Activated CD4-positive, CD25-positive, alpha-beta regulatory T cell treated with anti-CD3 and anti-CD28 coated beads, Interleukin-2, amount 50 U/mL, for 16 hours (primary cell): ENCODE results near the gene TNS3.
"Not testable (repeated sequence)": the region's sequence is repeated elsewhere in the genome, so short reads cannot be mapped to it uniquely, and the experiment has no call there.

Source experiments
- DNase-seq: peaks from one replicate; pipeline ENCODE4 v3.0.0-alpha.2; 2020; ENCODE audit warnings: low read depth, low spot score

Gene TNS3

DNA sequence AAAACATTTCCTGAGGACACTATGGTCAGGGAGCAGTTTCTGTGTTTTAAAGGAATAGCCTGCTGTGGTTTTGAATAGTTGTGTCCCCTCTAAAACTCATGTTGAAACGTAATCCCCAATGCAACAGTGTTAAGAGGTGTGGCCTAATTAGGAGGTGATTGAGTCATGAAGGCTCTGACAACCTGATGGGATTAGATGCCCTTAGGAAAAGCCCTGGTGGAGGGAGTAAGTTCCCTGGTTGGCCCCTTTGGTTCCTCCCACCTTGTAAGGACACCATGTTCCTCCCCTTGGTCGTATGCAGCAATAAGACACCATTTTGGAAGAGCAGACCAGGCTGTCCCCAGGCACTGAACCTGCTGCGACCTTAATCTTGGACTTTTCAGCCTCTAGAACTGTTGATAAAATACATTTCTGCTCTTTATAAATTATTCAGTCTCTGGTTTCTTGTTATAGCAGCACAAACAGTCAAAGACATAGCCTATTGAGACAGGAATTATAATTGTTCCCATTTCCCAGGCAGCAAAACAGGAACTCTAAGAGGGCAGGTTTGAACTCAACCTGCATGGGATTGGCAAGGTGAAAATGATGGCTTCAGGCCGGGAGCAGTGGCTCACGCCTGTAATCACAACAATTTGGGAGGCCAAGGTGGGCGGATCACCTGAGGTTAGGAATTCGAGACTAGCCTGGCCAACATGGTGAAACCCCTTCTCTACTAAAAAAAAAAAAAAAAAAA lies 20.5 kb upstream of the TNS3 start:
- DNase-seq = no peak

- DNase-seq = no peak
These were observed 20.0 kb upstream of the TNS3 start for GRCh38 chr7:47601881-47602249.

- no peak for DNase-seq
These were observed 19.4 kb upstream of the TNS3 start for GRCh38 chr7:47601119-47601880.

DNA sequence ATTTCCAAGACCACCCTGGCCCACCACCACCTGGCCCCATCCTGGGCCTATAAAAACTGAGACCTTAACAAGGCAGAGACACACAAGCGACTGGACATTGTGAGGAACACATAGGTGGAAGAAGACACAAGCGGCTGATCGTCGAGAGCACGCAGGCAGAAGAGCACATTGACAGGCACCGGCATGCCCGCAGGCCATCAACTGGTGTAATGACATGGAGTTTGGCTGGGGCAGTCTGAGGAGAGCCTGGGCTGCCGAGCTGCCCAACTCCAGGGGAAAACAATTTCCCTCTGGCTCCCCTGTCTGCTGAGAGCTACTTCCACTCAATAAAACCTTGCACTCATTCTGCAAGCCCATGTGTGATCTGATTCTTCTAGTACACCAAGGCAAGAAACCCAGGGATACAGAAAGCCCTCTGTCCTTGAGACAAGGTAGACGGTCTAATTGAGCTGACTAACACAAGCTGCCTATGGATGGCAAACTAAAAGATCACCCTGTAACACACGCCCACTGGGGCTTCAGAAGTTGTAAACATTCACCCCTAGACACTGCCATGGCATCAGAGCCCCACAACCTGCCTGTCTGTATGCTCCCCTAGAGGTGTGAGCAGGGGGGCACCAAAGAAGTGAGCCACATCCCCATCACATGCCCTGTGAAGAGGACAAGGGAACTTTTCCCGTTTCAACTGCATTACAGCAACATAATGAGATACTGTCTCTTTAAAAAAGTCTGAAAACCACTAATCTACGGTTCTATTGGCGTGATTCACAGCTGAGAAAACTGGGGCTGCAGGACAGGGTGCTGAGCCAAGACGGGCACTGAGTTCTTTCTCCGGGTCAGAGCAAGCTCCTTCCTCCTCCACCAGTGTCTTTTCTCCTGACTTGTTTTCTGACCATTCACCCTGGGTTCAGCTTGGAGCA lies 18.5 kb upstream of the TNS3 start:
- DNase-seq = no peak

DNA sequence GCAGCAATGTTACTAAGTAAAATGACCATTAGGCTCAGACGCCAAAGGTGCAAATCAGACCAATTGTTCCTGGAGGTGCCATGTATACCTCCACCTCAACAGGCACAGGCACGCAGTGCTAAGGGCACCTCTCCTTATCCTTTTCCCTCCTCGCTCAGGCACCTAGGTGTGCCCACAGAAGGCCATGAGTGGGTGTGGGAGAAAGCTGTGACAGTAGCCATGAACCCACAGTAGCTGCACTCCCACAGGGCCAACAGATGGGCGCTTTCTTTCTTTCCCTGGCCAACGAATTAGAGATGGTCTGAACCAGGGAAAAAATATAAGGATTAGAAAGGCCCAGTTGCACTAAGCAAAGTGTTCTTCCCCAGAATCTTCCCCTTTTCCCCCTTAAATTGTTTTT lies 15.5 kb upstream of the TNS3 start:
- DNase-seq = no peak

GRCh38 chr7:47596502-47597202 lies 14.7 kb upstream of the TNS3 start:
- no peak for DNase-seq

DNA sequence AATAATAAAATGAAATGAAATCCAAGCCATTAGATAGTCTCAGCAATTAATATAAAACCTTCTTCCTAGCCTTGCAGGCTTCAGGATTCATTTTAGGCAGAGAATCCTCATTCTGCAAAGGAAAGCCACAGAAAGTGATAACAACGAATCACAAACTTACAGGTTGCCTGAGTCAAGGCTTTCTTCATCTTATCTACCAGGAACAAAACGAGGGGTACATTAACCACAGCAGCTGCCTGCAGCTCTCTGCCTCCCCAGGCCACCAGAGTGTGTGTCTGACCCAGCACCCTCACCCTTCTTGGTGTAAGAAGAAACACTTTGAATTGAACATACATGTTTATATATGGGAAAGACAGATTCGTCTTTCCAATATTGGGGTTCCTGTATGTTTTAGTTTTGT lies 12.5 kb upstream of the TNS3 start:
- no peak for DNase-seq

- no peak for DNase-seq
These were observed 10.0 kb upstream of the TNS3 start for GRCh38 chr7:47591655-47592572.

- no peak for DNase-seq
These were observed 9.3 kb upstream of the TNS3 start for GRCh38 chr7:47591089-47591654.

DNA sequence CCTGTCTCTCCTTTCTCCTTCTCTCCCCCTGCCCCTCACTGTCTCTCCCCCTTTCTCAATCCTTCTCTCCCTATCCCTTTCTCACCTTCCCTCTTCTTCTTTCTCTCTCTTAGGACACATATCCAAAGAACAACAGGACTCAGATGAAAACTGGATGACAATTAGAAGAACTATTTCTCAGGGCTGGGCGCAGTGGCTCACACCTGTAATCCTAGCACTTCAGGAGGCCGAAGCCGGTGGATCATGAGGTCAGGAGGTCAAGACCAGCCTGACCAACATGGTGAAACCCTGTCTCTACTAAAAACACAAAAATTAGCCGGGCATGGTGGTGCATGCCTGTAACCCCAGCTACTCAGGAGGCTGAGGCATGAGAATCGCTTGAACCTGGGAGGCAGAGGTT lies 8.3 kb upstream of the TNS3 start:
- not testable (repeated sequence) for DNase-seq

GRCh38 chr7:47588704-47589225 lies 6.9 kb upstream of the TNS3 start:
- DNase-seq = no peak

- no peak for DNase-seq
These were observed 6.1 kb upstream of the TNS3 start for GRCh38 chr7:47587976-47588375.

DNA sequence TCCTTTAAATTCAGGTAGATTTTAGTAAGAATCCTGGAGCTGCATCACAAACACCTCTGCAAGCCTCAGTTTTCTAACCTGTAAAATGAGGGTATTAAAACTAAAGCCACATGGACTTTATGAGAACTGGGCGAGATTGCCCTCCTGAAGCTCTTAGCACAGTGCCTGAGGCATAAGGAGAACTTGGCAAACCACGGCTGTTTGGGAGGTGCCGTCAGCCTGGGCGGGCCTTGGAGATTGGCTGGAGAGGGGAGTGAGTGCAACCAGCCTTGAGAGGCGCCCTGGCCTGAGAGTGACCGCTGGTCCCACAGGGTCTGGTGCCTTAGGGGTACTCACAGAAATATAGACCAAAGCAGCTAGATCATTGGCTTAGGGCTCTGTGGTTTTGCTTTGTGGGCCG lies 5.4 kb upstream of the TNS3 start:
- no peak for DNase-seq

- no peak for DNase-seq
These were observed 5.0 kb upstream of the TNS3 start for GRCh38 chr7:47586925-47587324.

DNA sequence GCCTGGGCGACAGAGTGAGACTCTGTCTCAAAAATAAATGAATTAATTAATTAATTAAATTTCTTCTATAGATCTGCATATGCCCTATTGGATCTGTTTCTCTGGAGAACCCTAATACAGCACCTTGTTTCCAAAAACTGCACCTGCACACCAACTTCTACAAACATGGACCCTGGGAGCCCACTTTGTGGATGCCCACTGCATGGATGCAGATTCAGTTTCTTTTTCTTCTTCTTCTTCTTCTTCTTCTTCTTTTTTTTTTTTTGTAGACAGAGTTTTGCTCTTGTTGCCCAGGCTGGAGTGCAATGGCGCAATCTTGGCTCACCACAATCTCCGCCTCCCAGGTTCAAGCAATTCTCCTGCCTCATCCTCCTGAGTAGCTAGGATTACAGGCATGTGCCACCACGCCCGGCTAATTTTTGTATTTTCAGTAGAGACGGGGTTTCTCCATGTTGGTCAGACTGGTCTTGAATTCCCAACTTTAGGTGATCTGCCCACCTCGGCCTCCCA lies 4.3 kb upstream of the TNS3 start:
- DNase-seq = not testable (repeated sequence)

- DNase-seq = no peak
These were observed 2.6 kb upstream of the TNS3 start for GRCh38 chr7:47584536-47584895.

DNA sequence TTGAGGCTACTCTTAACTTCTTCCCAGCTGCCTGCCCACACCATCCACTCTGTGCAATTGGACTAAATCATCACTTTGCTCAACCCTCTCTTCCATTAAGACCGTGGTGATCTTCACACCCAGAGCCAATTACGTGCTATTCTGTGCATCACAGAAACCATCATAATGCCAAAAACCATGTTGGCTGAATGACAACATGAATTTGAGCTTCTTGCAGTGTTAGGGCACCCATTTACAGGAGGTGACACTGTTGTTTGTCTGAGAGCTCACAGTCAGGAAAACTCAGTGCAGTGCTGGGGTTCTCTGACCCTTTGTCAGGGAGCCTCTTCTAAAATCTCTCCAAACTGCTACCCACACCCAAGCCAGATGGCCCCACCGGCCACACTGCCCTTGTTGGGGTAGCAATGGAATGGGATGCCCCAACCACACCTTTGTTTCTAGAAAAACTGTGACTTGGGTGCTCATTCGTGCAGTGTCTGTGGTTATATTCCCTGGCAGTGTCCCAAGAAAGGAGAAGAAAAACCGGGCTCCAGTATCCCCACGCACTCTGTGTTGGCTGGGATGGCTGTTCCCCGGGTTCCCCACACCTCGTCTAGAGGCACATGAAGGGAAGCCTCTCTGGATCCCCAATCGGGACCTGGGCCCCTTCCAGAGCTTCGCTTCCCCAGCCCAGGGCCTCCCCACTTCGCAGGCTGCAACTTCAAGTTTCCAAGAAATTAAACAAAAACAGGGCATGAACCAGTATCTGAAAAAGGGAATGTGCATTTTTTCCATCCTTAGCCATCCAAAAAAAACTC lies 2.0 kb upstream of the TNS3 start:
- no peak for DNase-seq

- no peak for DNase-seq
These were observed 1.1 kb upstream of the TNS3 start for GRCh38 chr7:47582764-47583738.
